ENCODE data around the gene NFE2L3.
"Not testable (repeated sequence)": the region's sequence is repeated elsewhere in the genome, so short reads cannot be mapped to it uniquely, and the experiment has no call there.

The NFE2L3 gene

GRCh38 chr7:26169271-26169670, 17.3 kb downstream of the NFE2L3 start:
- no peak for DNase-seq

- no peak for DNase-seq
Observed at GRCh38 chr7:26170663-26171062, 18.7 kb downstream of the NFE2L3 start.

- no peak for DNase-seq
Observed at GRCh38 chr7:26171601-26172000, 19.6 kb downstream of the NFE2L3 start.

GRCh38 chr7:26172048-26172447, 20.1 kb downstream of the NFE2L3 start:
- DNase-seq, result no peak

- DNase-seq, result not testable (repeated sequence)
Observed at GRCh38 chr7:26175903-26176302, 23.9 kb downstream of the NFE2L3 start.

- not testable (repeated sequence) for DNase-seq
Observed at GRCh38 chr7:26176696-26177095, 24.7 kb downstream of the NFE2L3 start.

GRCh38 chr7:26177269-26177668, 25.3 kb downstream of the NFE2L3 start:
- not testable (repeated sequence) for DNase-seq

- no peak for DNase-seq
Observed at GRCh38 chr7:26178272-26178960, 26.4 kb downstream of the NFE2L3 start.

- DNase-seq, result no peak
Observed at GRCh38 chr7:26179422-26179821, 27.4 kb downstream of the NFE2L3 start.

- peak in 1 of 2 donors; percentile 42 for DNase-seq
Observed at GRCh38 chr7:26179826-26180497, 28.0 kb downstream of the NFE2L3 start.

GRCh38 chr7:26180792-26181198, 28.8 kb downstream of the NFE2L3 start:
- no peak for DNase-seq

GRCh38 chr7:26181474-26182227, 29.7 kb downstream of the NFE2L3 start:
- DNase-seq, result no peak

GRCh38 chr7:26182283-26182682, 30.3 kb downstream of the NFE2L3 start:
- DNase-seq, result peak in 1 of 2 donors; percentile 39

- DNase-seq, result peak; percentile 19 to 45
Observed at GRCh38 chr7:26182706-26183105, 30.7 kb downstream of the NFE2L3 start.

- DNase-seq, result peak in 1 of 2 donors; percentile 45
Observed at GRCh38 chr7:26183545-26184280, 31.7 kb downstream of the NFE2L3 start.

GRCh38 chr7:26184281-26185101, 32.5 kb downstream of the NFE2L3 start:
- DNase-seq, result peak in 1 of 2 donors; percentile 54

- DNase-seq, result peak; percentile 24 to 62
Observed at GRCh38 chr7:26185131-26185843, 33.3 kb downstream of the NFE2L3 start.

- DNase-seq, result no peak
Observed at GRCh38 chr7:26185844-26186180, 33.8 kb downstream of the NFE2L3 start.

GRCh38 chr7:26186364-26187311, 34.6 kb downstream of the NFE2L3 start:
- peak in 1 of 2 donors; percentile 49 for DNase-seq

All from CD4-positive, alpha-beta T cell treated with Interleukin-4 for 1 hour (primary cell).